Trophoblast cell (in vitro differentiated cells and primary cell): Measurements from ENCODE around the gene PAFAH1B2.

Experiments used
- DNase-seq, 2 donors: peaks; one replicate each; pipeline ENCODE4 v3.0.0-alpha.2; 2016
- H2AFZ ChIP-seq: 2 replicates; pipeline ENCODE4 v1.6.1; 2013; ENCODE audit warnings: low read length, moderate library complexity, mild to moderate bottlenecking; ENCODE audit not compliant: insufficient read depth, poor library complexity
- H2AK5ac ChIP-seq: 2 replicates; pipeline ENCODE4 v1.6.1; 2013; ENCODE audit warnings: mild to moderate bottlenecking, low read length
- H2BK120ac ChIP-seq: 2 replicates; pipeline ENCODE4 v1.6.1; 2013; ENCODE audit warnings: low read length, mild to moderate bottlenecking, moderate library complexity; ENCODE audit not compliant: insufficient read depth, poor library complexity
- H2BK12ac ChIP-seq: 2 replicates; pipeline ENCODE4 v1.6.1; 2013; ENCODE audit warnings: mild to moderate bottlenecking, low read length, moderate library complexity
- H2BK5ac ChIP-seq: 2 replicates; pipeline ENCODE4 v1.6.1; 2013; ENCODE audit warnings: low read length, low read depth, moderate library complexity, mild to moderate bottlenecking; ENCODE audit not compliant: poor library complexity
- H3K14ac ChIP-seq: 2 replicates; pipeline ENCODE4 v1.6.1; 2013; ENCODE audit warnings: mild to moderate bottlenecking, low read length
- H3K18ac ChIP-seq: 2 replicates; pipeline ENCODE4 v1.6.1; 2013; ENCODE audit warnings: mild to moderate bottlenecking, low read length
- H3K23ac ChIP-seq: 2 replicates; pipeline ENCODE4 v1.6.1; 2013; ENCODE audit warnings: low read length
- H3K27ac ChIP-seq: 2 replicates; pipeline ENCODE4 v1.5.1; 2013; ENCODE audit warnings: low read depth, mild to moderate bottlenecking, inconsistent platforms, low read length, moderate library complexity
- H3K27me3 ChIP-seq: 2 replicates; pipeline ENCODE4 v1.6.1; 2013; ENCODE audit warnings: inconsistent platforms, mild to moderate bottlenecking, low read length, moderate library complexity; ENCODE audit not compliant: insufficient read depth
- H3K36me3 ChIP-seq, 2 experiments: 1 replicate in 1 of 2; 2 replicates in 1 of 2; pipeline ENCODE4 v1.6.1; 2013; ENCODE audit warnings: low read length in 2 of 2, mild to moderate bottlenecking in 2 of 2, moderate library complexity in 1 of 2; ENCODE audit not compliant: insufficient read depth in 2 of 2, control insufficient read depth in 1 of 2
- H3K4ac ChIP-seq: 2 replicates; pipeline ENCODE4 v1.6.1; 2013; ENCODE audit warnings: low read depth, mild to moderate bottlenecking, low read length, moderate library complexity
- H3K4me1 ChIP-seq, 2 experiments: 1 replicate in 1 of 2; 2 replicates in 1 of 2; pipeline ENCODE4 v1.6.1; 2013; ENCODE audit warnings: low read length in 2 of 2, mild to moderate bottlenecking in 2 of 2, moderate library complexity in 1 of 2; ENCODE audit not compliant: insufficient read depth in 2 of 2, control insufficient read depth in 1 of 2
- H3K4me2 ChIP-seq: 2 replicates; pipeline ENCODE4 v1.6.1; 2013; ENCODE audit warnings: inconsistent platforms, mild to moderate bottlenecking, low read length, moderate library complexity
- H3K4me3 ChIP-seq: 2 replicates; pipeline ENCODE4 v1.5.1; 2013; ENCODE audit warnings: mild to moderate bottlenecking, low read depth, low read length, inconsistent platforms
- H3K79me1 ChIP-seq: one replicate; pipeline ENCODE4 v1.6.1; 2013; ENCODE audit warnings: low read length
- H3K79me2 ChIP-seq: 2 replicates; pipeline ENCODE4 v1.6.1; 2013; ENCODE audit warnings: low read length, mild to moderate bottlenecking; ENCODE audit not compliant: control insufficient read depth, insufficient read depth, poor library complexity
- H3K9ac ChIP-seq: 2 replicates; pipeline ENCODE4 v1.6.1; 2013; ENCODE audit warnings: mild to moderate bottlenecking, low read length
- H3K9me3 ChIP-seq: 2 replicates; pipeline ENCODE4 v1.6.1; 2013; ENCODE audit warnings: low read depth, mild to moderate bottlenecking, control low read depth, inconsistent platforms, low read length; ENCODE audit not compliant: insufficient read depth
- H4K12ac ChIP-seq: 2 replicates; pipeline ENCODE4 v1.6.1; 2013; ENCODE audit warnings: low read depth, mild to moderate bottlenecking, low read length, moderate library complexity
- H4K8ac ChIP-seq: 2 replicates; pipeline ENCODE4 v1.6.1; 2013; ENCODE audit warnings: low read depth, mild to moderate bottlenecking, low read length, moderate library complexity
- H4K91ac ChIP-seq: one replicate; pipeline ENCODE4 v1.6.1; 2013; ENCODE audit warnings: low read depth, mild to moderate bottlenecking, low read length, moderate library complexity
- WGBS: extraction: QIAGEN DNeasy Blood & Tissue Kit; methylation state at CpG from one replicate; pipeline ENCODE4 v1.1.7; 2013; ENCODE audit warnings: missing lambda C conversion rate; ENCODE audit not compliant: insufficient read length, insufficient coverage; ENCODE audit errors: extremely low coverage; 5-methylcytosine and 5-hydroxymethylcytosine counted together

The PAFAH1B2 gene

GRCh38 chr11:117175781-117176180, 31.7 kb downstream of the PAFAH1B2 start:
- Histone ChIP-seq H2AFZ (no peak overlapping the region), H4K12ac (no peak overlapping the region), H4K8ac (no peak overlapping the region), H3K27me3 (no peaks in the 10 kb centered on the region), H2AK5ac (no peak overlapping the region), H2BK120ac (no peak overlapping the region), H2BK5ac (no peak overlapping the region), H3K14ac (no peak overlapping the region), H3K79me1 (peaks cover 10% of the 10 kb centered on the region), H2BK12ac (no peak overlapping the region), H3K18ac (no peak overlapping the region), H4K91ac (no peak overlapping the region), H3K4me3 (no peak overlapping the region), H3K36me3 (no peaks in the 10 kb centered on the region), H3K9me3 (peaks cover under 1% of the 10 kb centered on the region), H3K23ac (no peak overlapping the region), H3K4ac (no peak overlapping the region), H3K4me2 (no peak overlapping the region), H3K79me2 (peaks cover 4% of the 10 kb centered on the region), H3K4me1 (peaks cover 16 to 30% of the 10 kb centered on the region in 2 experiments), H3K27ac (no peak overlapping the region), H3K9ac (no peak overlapping the region)
- DNase-seq = no peak
- no CpG with 5 or more reads among the region's 5 CpGs for WGBS

DNA sequence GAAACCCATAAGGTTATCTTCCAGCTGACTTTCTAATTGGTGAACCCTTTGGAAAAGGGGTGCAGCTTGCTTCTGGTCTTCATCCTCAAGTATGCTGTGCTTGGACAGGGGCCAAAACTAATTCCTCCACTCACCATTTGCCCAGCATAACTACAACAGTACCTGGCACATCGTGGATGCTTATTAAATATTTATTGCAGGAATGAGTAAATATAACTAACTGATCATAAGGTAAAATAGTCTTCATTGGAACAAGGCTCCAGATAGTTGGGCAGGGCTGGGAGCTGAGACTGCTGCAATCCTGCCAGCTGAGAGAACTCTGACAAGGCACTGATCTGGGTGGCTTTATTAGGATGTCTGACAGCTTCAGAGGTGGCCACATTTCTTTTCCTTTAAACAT, 32.1 kb downstream of the PAFAH1B2 start:
- no CpG with 5 or more reads among the region's 1 CpG for WGBS
- Histone ChIP-seq H3K4me2 (no peak overlapping the region), H3K79me2 (peaks cover 4% of the 10 kb centered on the region)

DNA sequence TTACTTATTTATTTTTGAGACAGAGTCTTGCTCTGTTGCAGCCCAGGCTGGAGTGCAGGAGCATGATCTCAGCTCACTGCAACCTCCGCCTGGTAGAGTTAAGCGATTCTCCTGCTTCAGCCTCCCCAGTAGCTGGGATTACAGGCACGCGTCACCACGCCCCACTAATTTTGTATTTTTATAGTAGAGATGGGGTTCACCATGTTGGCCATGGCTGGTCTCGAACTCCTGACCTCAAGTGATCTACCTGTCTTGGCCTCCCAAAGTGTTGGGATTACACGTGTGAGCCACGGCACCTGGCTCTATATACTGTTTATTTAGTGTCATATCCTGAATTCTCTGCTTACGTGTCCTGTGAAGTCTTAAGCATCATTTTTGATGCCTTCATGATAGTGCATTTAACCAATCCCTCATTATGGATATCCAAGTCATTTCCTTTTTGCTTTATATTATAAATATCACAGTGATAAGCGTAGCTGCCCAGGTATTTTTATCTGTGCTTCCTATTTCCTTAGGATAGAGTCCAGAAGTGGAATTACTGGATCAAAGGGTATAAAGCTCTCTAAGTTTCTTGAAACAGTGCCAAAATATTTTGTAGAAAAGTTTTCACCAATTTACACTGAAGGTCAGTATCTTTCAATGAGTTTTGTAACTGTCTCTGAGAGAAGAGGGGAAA, 33.6 kb downstream of the PAFAH1B2 start:
- peak overlapping the region; percentile 38 for H3K14ac ChIP-seq
- DNase-seq = peak in 1 of 2 donors; percentile 10
- H3K4ac ChIP-seq = peak overlapping the region; percentile 37
- peaks cover 10 to 11% of the 10 kb centered on the region in 2 experiments for H3K36me3 ChIP-seq
- H3K27ac ChIP-seq = peak overlapping the region; percentile 53
- H4K8ac ChIP-seq = peak overlapping the region; percentile 72
- no peaks in the 10 kb centered on the region for H3K27me3 ChIP-seq
- peak overlapping the region; percentile 56 for H2AFZ ChIP-seq
- WGBS = no CpG with 5 or more reads among the region's 10 CpGs
- peak overlapping the region; percentile 94 for H3K4me2 ChIP-seq
- H4K91ac ChIP-seq = no peak overlapping the region
- H3K79me1 ChIP-seq = peaks cover 10% of the 10 kb centered on the region
- peak overlapping the region; percentile 76 for H4K12ac ChIP-seq
- peaks cover 2% of the 10 kb centered on the region for H3K9me3 ChIP-seq
- H3K79me2 ChIP-seq = peaks cover 4% of the 10 kb centered on the region
- no peak overlapping the region for H3K23ac ChIP-seq
- no peak overlapping the region for H3K9ac ChIP-seq
- H3K18ac ChIP-seq = no peak overlapping the region
- peak overlapping the region; percentile 18 for H2BK120ac ChIP-seq
- H2BK5ac ChIP-seq = no peak overlapping the region
- no peak overlapping the region for H2BK12ac ChIP-seq
- peaks cover 11 to 20% of the 10 kb centered on the region in 2 experiments for H3K4me1 ChIP-seq
- H2AK5ac ChIP-seq = no peak overlapping the region
- H3K4me3 ChIP-seq = no peak overlapping the region

More for the DNA sequence above, 32.1 kb downstream of the PAFAH1B2 start:
- Histone ChIP-seq H3K23ac (no peak overlapping the region), H3K4me1 (peaks cover 16 to 31% of the 10 kb centered on the region in 2 experiments), H4K8ac (no peak overlapping the region), H4K91ac (no peak overlapping the region), H2BK12ac (no peak overlapping the region), H3K9me3 (peaks cover 2% of the 10 kb centered on the region), H3K9ac (no peak overlapping the region), H3K36me3 (no peaks in the 10 kb centered on the region), H3K27ac (no peak overlapping the region), H2AFZ (no peak overlapping the region), H3K4me3 (no peak overlapping the region), H3K4ac (no peak overlapping the region), H3K18ac (no peak overlapping the region), H3K14ac (no peak overlapping the region), H4K12ac (no peak overlapping the region), H2BK120ac (no peak overlapping the region), H3K79me1 (peaks cover 10% of the 10 kb centered on the region), H3K27me3 (no peaks in the 10 kb centered on the region), H2BK5ac (no peak overlapping the region), H2AK5ac (no peak overlapping the region)
- DNase-seq = no peak

DNA sequence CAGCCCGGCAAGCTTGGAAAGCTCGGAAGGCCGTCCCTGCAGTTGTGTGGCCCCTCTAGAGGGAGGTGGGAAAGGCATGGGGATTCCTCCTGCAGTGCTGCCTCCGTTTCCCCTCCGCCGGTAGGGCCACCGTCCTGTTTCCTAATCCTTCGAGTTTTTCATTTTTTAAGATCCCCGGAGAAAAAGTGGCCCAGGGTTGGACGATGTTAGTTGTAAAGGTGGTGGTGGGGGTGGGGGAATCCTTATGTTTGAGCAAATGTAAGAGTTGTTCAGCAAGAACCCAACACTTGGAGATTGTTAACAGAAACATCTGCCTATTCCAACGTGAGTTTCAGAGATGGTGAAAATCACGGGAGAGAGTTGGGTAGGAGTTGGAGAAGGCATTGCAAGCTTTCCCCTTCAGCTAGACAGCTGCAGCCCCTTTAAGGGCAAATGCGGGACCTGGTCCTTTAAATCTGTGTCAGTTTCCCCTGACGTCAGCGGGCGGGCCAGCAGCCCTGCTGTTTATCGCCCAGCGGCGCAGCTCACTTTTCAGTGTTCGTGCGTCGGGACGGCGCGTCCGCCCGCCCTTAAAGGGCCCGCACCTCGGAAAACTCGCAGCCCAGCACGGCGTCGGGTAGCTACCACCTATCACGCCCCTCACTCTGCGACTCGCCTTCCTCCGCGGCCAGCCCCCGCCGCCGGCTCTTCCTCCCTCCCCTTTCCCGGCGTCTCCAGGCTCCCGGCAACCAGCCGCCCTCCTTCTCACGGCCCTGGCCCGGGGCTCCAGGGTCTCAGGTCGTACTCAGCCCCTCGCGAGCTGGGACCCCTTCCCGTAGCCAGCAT, 34.3 kb downstream of the PAFAH1B2 start, which contains the start of gene SIDT2:
Gene SIDT2, plus strand, starts transcription at position 534 of the 825 bp plus-strand sequence. CDS start 521 bp downstream, outside the sequence.
- H3K18ac ChIP-seq = peak within 1 kb of the TSS; percentile 36

More for the DNA sequence above, 34.3 kb downstream of the PAFAH1B2 start, which contains the start of gene SIDT2:
- Histone ChIP-seq H3K27me3 (no peaks in the 10 kb centered on the region), H3K27ac (peak within 1 kb of the TSS; percentile 53), H4K91ac (peak within 1 kb of the TSS; percentile 60), H3K9ac (peak within 1 kb of the TSS; percentile 84), H3K79me2 (peaks cover 4% of the 10 kb centered on the region), H3K4me1 (peaks cover 11 to 14% of the 10 kb centered on the region in 2 experiments), H2AFZ (peak within 1 kb of the TSS; percentile 63), H2BK5ac (peak within 1 kb of the TSS; percentile 36), H4K8ac (peak within 1 kb of the TSS; percentile 72), H3K4ac (peak within 1 kb of the TSS; percentile 37), H4K12ac (peak within 1 kb of the TSS; percentile 76), H3K23ac (no peak within 1 kb of the TSS), H3K36me3 (peaks cover 10 to 12% of the 10 kb centered on the region in 2 experiments), H3K4me3 (peak within 1 kb of the TSS; percentile 80), H3K79me1 (peaks cover 10% of the 10 kb centered on the region), H3K4me2 (peak within 1 kb of the TSS; percentile 94), H3K14ac (peak within 1 kb of the TSS; percentile 48), H2BK120ac (peak within 1 kb of the TSS; percentile 18), H3K9me3 (peaks cover 2% of the 10 kb centered on the region), H2AK5ac (peak within 1 kb of the TSS; percentile 16), H2BK12ac (peak within 1 kb of the TSS; percentile 7)
- no CpG with 5 or more reads among the region's 51 CpGs for WGBS
- DNase-seq = peak; percentile 91 to 93
